ENCODE data around the gene ZNF821. TPM values are rescaled to one million over a fixed set of nuclear protein-coding genes. Genes with fewer than 3 reads are reported as not detected.

ZNF821 gene
- total and polyA plus RNA-seq, 2 of the 8 experiments (the other 6 are each of a cell fraction or from before 2014, with no cell fraction given) = 9.5 to 14.1 TPM

DNA sequence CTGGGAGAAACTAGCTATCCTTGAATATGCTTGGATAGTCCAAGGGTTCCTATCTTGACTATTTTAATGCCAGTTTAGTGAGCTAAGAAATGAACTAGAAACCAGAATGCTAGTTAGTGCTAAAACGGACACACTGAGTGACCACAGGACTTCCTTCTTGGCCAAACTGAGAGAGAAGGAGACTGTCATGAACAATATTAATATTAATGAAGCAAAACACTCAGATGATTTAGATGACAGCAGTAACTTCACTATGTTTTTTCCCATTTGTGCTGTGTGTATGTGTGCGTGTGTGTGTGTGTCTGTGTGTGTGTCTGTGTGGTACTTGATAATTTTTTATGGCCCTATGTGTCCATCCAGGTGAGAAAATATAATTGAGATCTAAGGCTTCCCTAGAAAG lies 40.4 kb downstream of the ZNF821 start:
- Histone ChIP-seq H3K9me3 (ENCODE audit: insufficient read depth in 2 of 2, low read depth in 1 of 2, low read length in 1 of 2) (no peaks in the 10 kb centered on the region), H3K79me2 (ENCODE audit: control insufficient read depth in 1 of 2, insufficient read depth in 2 of 2, low read length in 2 of 2) (peaks cover 11 to 21% of the 10 kb centered on the region in 2 experiments), H2AFZ (ENCODE audit: low read length) (no peak overlapping the region), H2BK5ac (ENCODE audit: low read depth, low read length) (no peak overlapping the region), H2BK20ac (ENCODE audit: low read length) (no peak overlapping the region), H3K14ac (ENCODE audit: insufficient read length) (no peak overlapping the region), H3K27ac (ENCODE audit: low read depth, low read length) (no peak overlapping the region), H4K91ac (replicated peaks; ENCODE audit: insufficient read length, low read length) (no peak overlapping the region), H3K27me3 (replicated peaks in 1 of 4; ENCODE audit: control insufficient read depth in 3 of 4, extremely low read depth in 1 of 4, insufficient read depth in 3 of 4, low read length in 3 of 4) (no peaks in the 10 kb centered on the region), H3K56ac (replicated peaks; ENCODE audit: insufficient read length, low read depth, low read length) (no peak overlapping the region), H4K20me1 (replicated peaks in 1 of 2; ENCODE audit: control insufficient read depth in 1 of 2, insufficient read depth in 2 of 2, low read length in 2 of 2) (peaks cover 0 to 2% of the 10 kb centered on the region in 2 experiments), H2BK15ac (ENCODE audit: low read length) (no peak overlapping the region), H3K4ac (replicated peaks; ENCODE audit: insufficient read length, low read depth, low read length) (no peak overlapping the region), H3K79me1 (ENCODE audit: low read depth, low read length) (peaks cover 11% of the 10 kb centered on the region; the same call in 1 of the 2 replicates), H3K36me3 (ENCODE audit: control insufficient read depth in 2 of 4, insufficient read depth in 4 of 4, low read length in 3 of 4) (peaks cover 0 to under 1% (median under 1%) of the 10 kb centered on the region in 4 experiments; a peak in 2 of 8 replicates), H3K23ac (ENCODE audit: insufficient read length) (no peak overlapping the region), H3K4me1 (replicated peaks in 1 of 4; ENCODE audit: control insufficient read depth in 3 of 4, insufficient read depth in 4 of 4, low read length in 3 of 4) (peaks cover 0 to 5% (median 0%) of the 10 kb centered on the region in 4 experiments; a peak in 2 of 7 replicates), H2AK5ac (ENCODE audit: low read depth, low read length) (no peak overlapping the region), H3K9ac (replicated peaks in 1 of 4; ENCODE audit: extremely low read depth in 1 of 4, low read depth in 3 of 4, low read length in 3 of 4) (no peak overlapping the region), H3K4me3 (ENCODE audit: extremely low read depth in 1 of 4, insufficient read depth in 2 of 4, low read depth in 3 of 4, low read length in 4 of 4) (no peak overlapping the region), H4K8ac (ENCODE audit: extremely low read depth, insufficient read depth, low read length) (no peak overlapping the region), H3K18ac (ENCODE audit: extremely low read depth, low read length) (no peak overlapping the region), H4K5ac (ENCODE audit: insufficient read length, low read depth, low read length) (no peak overlapping the region), H2BK120ac (replicated peaks; ENCODE audit: low read depth, low read length) (no peak overlapping the region), H2BK12ac (ENCODE audit: low read depth, low read length) (no peak overlapping the region), H3K23me2 (ENCODE audit: low read depth, low read length) (peaks cover 6% of the 10 kb centered on the region), H3K4me2 (ENCODE audit: insufficient read depth in 1 of 2, low read depth in 2 of 2, low read length in 2 of 2) (no peak overlapping the region)
- FAIRE-seq (no peak), DNase-seq (ENCODE audit: low read depth in 1 of 2, low spot score in 2 of 2) (no peak)
- ChIA-PET CTCF (ENCODE audit: partially characterized antibody) (no interaction called here), POLR2A (ENCODE audit: partially characterized antibody) (interaction anchor here (1.3 to 2.0 kb wide), 2 partner anchors 14 to 35 kb away, joined by 5 read pairs; partner anchors contain the start of gene AP1G1)
- 76% methylated on average over 2 of the region's 2 CpGs; no CpG with 5 or more reads in 1 of the 2 experiments for WGBS, 2 experiments (ENCODE audit: extremely low coverage in 1 of 2, insufficient coverage in 1 of 2, insufficient read length in 1 of 2, insufficient replicate concordance in 2 of 2, low coverage in 1 of 2, low lambda C conversion rate in 2 of 2, missing lambda C conversion rate in 1 of 2)
- no peak for TF ChIP-seq POLR2A (IDR thresholded peaks at IDR 0.05; ENCODE audit: control extremely low read depth in 1 of 2, low read depth in 2 of 2, low read length in 2 of 2)
- no peak for TF ChIP-seq RAD21 (IDR thresholded peaks at IDR 0.05 in 1 of 2, conservative IDR thresholded peaks at IDR 0.05 in 1 of 2; ENCODE audit: low read depth in 2 of 2, low read length in 2 of 2)
- no peak for TF ChIP-seq RBBP5 (IDR thresholded peaks at IDR 0.05; ENCODE audit: borderline replicate concordance, low read depth, low read length)
- TF ChIP-seq YY1 (IDR thresholded peaks at IDR 0.05; ENCODE audit: low read depth, low read length) = no peak
- TF ChIP-seq POU5F1 (IDR thresholded peaks at IDR 0.05; ENCODE audit: low read depth, low read length) = no peak
- no peak for TF ChIP-seq EGR1 (IDR thresholded peaks at IDR 0.05; ENCODE audit: borderline replicate concordance, low read depth, low read length)
